ENCODE results near the gene C2CD5. TPM values are rescaled to one million over a fixed set of nuclear protein-coding genes. Genes with fewer than 3 reads are reported as not detected.
"Not testable (repeated sequence)": the region's sequence is repeated elsewhere in the genome, so short reads cannot be mapped to it uniquely, and the experiment has no call there.

Gene C2CD5
- polyA plus RNA-seq, 1 donor from 2014 or later: 171 TPM

GRCh38 chr12:22491034-22491433 is 53.3 kb downstream of the C2CD5 start:
- Histone ChIP-seq H3K9me2 (ENCODE audit: insufficient read depth, low read length) (no peaks in the 10 kb centered on the region), H3K9ac (ENCODE audit: low read length) (no peak overlapping the region), H3K4me3 (ENCODE audit: low read length) (no peak overlapping the region), H3K27ac (ENCODE audit: low read length) (no peak overlapping the region), H2AFZ (ENCODE audit: low read depth, low read length) (no peak overlapping the region), H4K20me1 (ENCODE audit: insufficient read depth) (no peaks in the 10 kb centered on the region), H3K9me3 (ENCODE audit: low read length) (no peaks in the 10 kb centered on the region), H3K4me2 (ENCODE audit: low read length) (no peak overlapping the region), H3F3A (ENCODE audit: insufficient read depth, low read length, poor library complexity, severe bottlenecking) (no peaks in the 10 kb centered on the region), H3K27me3 (ENCODE audit: insufficient read depth, low read depth, low read length) (no peaks in the 10 kb centered on the region), H3K79me2 (replicated peaks; ENCODE audit: insufficient read depth, low read length) (no peaks in the 10 kb centered on the region), H3K36me3 (ENCODE audit: insufficient read depth, low read length) (peaks cover 8% of the 10 kb centered on the region)
- TF ChIP-seq TAF1 (IDR thresholded peaks at IDR 0.05; ENCODE audit: low read depth): no peak
- TF ChIP-seq POLR2AphosphoS5 (IDR thresholded peaks at IDR 0.05): no peak
- TF ChIP-seq RAD21 (conservative IDR thresholded peaks at IDR 0.05): no peak
- TF ChIP-seq REST (IDR thresholded peaks at IDR 0.05; ENCODE audit: borderline replicate concordance): no peak
- no peak for TF ChIP-seq MXI1 (conservative IDR thresholded peaks at IDR 0.05; ENCODE audit: poor library complexity, severe bottlenecking)
- no peak for TF ChIP-seq EP300 (conservative IDR thresholded peaks at IDR 0.05; ENCODE audit: poor library complexity, severe bottlenecking)
- TF ChIP-seq SMC3 (conservative IDR thresholded peaks at IDR 0.05; ENCODE audit: poor library complexity): no peak
- no peak for TF ChIP-seq CTCF (IDR thresholded peaks at IDR 0.05; ENCODE audit: poor library complexity, severe bottlenecking)
- no peak for TF ChIP-seq EZH2 (IDR thresholded peaks at IDR 0.05; ENCODE audit: borderline replicate concordance, insufficient read depth, low read length, poor library complexity, severe bottlenecking)

GRCh38 chr12:22488478-22488877 is 55.9 kb downstream of the C2CD5 start:
- no peak overlapping the region for H3K4me3 ChIP-seq (ENCODE audit: low read length)
- no peak overlapping the region for H3K27ac ChIP-seq (ENCODE audit: low read length)
- H3K9me2 ChIP-seq (ENCODE audit: insufficient read depth, low read length): no peaks in the 10 kb centered on the region
- no peaks in the 10 kb centered on the region for H3K9me3 ChIP-seq (ENCODE audit: low read length)
- peaks cover 7% of the 10 kb centered on the region for H3K36me3 ChIP-seq (ENCODE audit: insufficient read depth, low read length)
- no peaks in the 10 kb centered on the region for H3K27me3 ChIP-seq (ENCODE audit: insufficient read depth, low read depth, low read length)
- no peak overlapping the region for H2AFZ ChIP-seq (ENCODE audit: low read depth, low read length)
- no peaks in the 10 kb centered on the region for H4K20me1 ChIP-seq (ENCODE audit: insufficient read depth)
- no peak overlapping the region for H3K9ac ChIP-seq (ENCODE audit: low read length)
- H3F3A ChIP-seq (ENCODE audit: insufficient read depth, low read length, poor library complexity, severe bottlenecking): no peaks in the 10 kb centered on the region
- no peaks in the 10 kb centered on the region for H3K79me2 ChIP-seq (replicated peaks; ENCODE audit: insufficient read depth, low read length)
- no peak for TF ChIP-seq TAF1 (IDR thresholded peaks at IDR 0.05; ENCODE audit: low read depth)
- no peak for TF ChIP-seq EP300 (conservative IDR thresholded peaks at IDR 0.05; ENCODE audit: poor library complexity, severe bottlenecking)
- no peak for TF ChIP-seq EZH2 (IDR thresholded peaks at IDR 0.05; ENCODE audit: borderline replicate concordance, insufficient read depth, low read length, poor library complexity, severe bottlenecking)
- TF ChIP-seq POLR2AphosphoS5 (IDR thresholded peaks at IDR 0.05): no peak
- TF ChIP-seq CTCF (IDR thresholded peaks at IDR 0.05; ENCODE audit: poor library complexity, severe bottlenecking): no peak
- TF ChIP-seq SMC3 (conservative IDR thresholded peaks at IDR 0.05; ENCODE audit: poor library complexity): no peak
- TF ChIP-seq MXI1 (conservative IDR thresholded peaks at IDR 0.05; ENCODE audit: poor library complexity, severe bottlenecking): no peak
- TF ChIP-seq REST (IDR thresholded peaks at IDR 0.05; ENCODE audit: borderline replicate concordance): no peak
- no peak for TF ChIP-seq RAD21 (conservative IDR thresholded peaks at IDR 0.05)
- H3K4me2 ChIP-seq (ENCODE audit: low read length): no peak overlapping the region

GRCh38 chr12:22487683-22488082 is 56.7 kb downstream of the C2CD5 start:
- H3K9ac ChIP-seq (ENCODE audit: low read length); H3K27me3 ChIP-seq (ENCODE audit: insufficient read depth, low read depth, low read length); H3F3A ChIP-seq (ENCODE audit: insufficient read depth, low read length, poor library complexity, severe bottlenecking); H4K20me1 ChIP-seq (ENCODE audit: insufficient read depth); H3K4me2 ChIP-seq (ENCODE audit: low read length); H3K36me3 ChIP-seq (ENCODE audit: insufficient read depth, low read length); H3K79me2 ChIP-seq (replicated peaks; ENCODE audit: insufficient read depth, low read length); H3K4me3 ChIP-seq (ENCODE audit: low read length); H3K27ac ChIP-seq (ENCODE audit: low read length); H2AFZ ChIP-seq (ENCODE audit: low read depth, low read length); H3K9me3 ChIP-seq (ENCODE audit: low read length); H3K9me2 ChIP-seq (ENCODE audit: insufficient read depth, low read length): not testable (repeated sequence)

Measured in neural cell (in vitro differentiated cells).